GM13976 (cell line): ENCODE measurements around the gene PRR3.

Source experiments
- DNase-seq: peaks from one replicate; pipeline ENCODE4 v3.0.0; 2012; ENCODE audit warnings: low spot score
- CTCF ChIP-seq: IDR thresholded peaks from 2 replicates; pipeline ENCODE4 v1.5.1; 2012; ENCODE audit warnings: borderline replicate concordance, mild to moderate bottlenecking; ENCODE audit not compliant: insufficient read depth; ENCODE audit errors: extremely low read depth, missing control alignments, control extremely low read depth
- in situ Hi-C: fragments of 300-500 bp; cut with MboI; formaldehyde crosslinking; loops from one replicate; pipeline ENCODE4 v1.12.0; 2022; ENCODE audit warnings: low sequenced_read_pairs, mixed read lengths, inconsistent platforms; ENCODE audit not compliant: unreplicated experiment

PRR3 gene

GRCh38 chr6:30556066-30556905 lies 809 bp upstream of the PRR3 start, which contains the start of gene GNL1:
Gene GNL1 (minus strand): TSS chr6:30556489. CDS start chr6:30556203, 286 bp downstream.
- TF ChIP-seq CTCF = no peak
- DNase-seq = peak; percentile 96
- in situ Hi-C loops = no loop called here

GRCh38 chr6:30557683-30557981 lies 537 bp downstream of the PRR3 start:
- DNase-seq = peak; percentile 60
- in situ Hi-C loops = no loop called here
- TF ChIP-seq CTCF = no peak

GRCh38 chr6:30560930-30561329 lies 3.8 kb downstream of the PRR3 start:
- DNase-seq = no peak
- no peak for TF ChIP-seq CTCF
- in situ Hi-C loops = no loop called here

- TF ChIP-seq CTCF = no peak
- DNase-seq = no peak
- in situ Hi-C loops = no loop called here
These were observed 5.7 kb downstream of the PRR3 start for GRCh38 chr6:30562470-30563425.

- TF ChIP-seq CTCF = no peak
- in situ Hi-C loops = no loop called here
- DNase-seq = no peak
These were observed 7.0 kb downstream of the PRR3 start for GRCh38 chr6:30564114-30564513.

- in situ Hi-C loops = no loop called here
- TF ChIP-seq CTCF = no peak
- DNase-seq = no peak
These were observed 8.7 kb downstream of the PRR3 start for GRCh38 chr6:30565772-30566171.
